ENCODE measurements around the gene RRAS2. TPM values are rescaled to one million over a fixed set of nuclear protein-coding genes. Genes with fewer than 3 reads are reported as not detected.

The RRAS2 gene
- total and polyA plus RNA-seq, 2 of the 4 experiments (the other 2 are of a cell fraction): 85.5 to 106 TPM

- TF ChIP-seq CEBPB (IDR thresholded peaks at IDR 0.05; ENCODE audit: low read depth, low read length) (no peak), RAD21 (IDR thresholded peaks at IDR 0.05; ENCODE audit: low read length) (no peak), RCOR1 (IDR thresholded peaks at IDR 0.05; ENCODE audit: insufficient replicate concordance, low read length) (no peak), CHD1 (IDR thresholded peaks at IDR 0.05; ENCODE audit: low read depth, low read length) (no peak), ELK1 (IDR thresholded peaks at IDR 0.05; ENCODE audit: borderline replicate concordance, low read depth, low read length) (no peak), MAZ (IDR thresholded peaks at IDR 0.05; ENCODE audit: borderline replicate concordance, low read depth, low read length) (no peak), FOS (IDR thresholded peaks at IDR 0.05; ENCODE audit: low read depth, low read length) (no peak), RFX5 (IDR thresholded peaks at IDR 0.05; ENCODE audit: low read depth, low read length) (no peak), CTCF (conservative IDR thresholded peaks at IDR 0.05; ENCODE audit: low read depth, low read length) (no peak), MXI1 (IDR thresholded peaks at IDR 0.05; ENCODE audit: borderline replicate concordance, low read depth, low read length) (no peak), NFE2L2 (IDR thresholded peaks at IDR 0.05; ENCODE audit: low read depth, low read length) (no peak), SMC3 (IDR thresholded peaks at IDR 0.05; ENCODE audit: low read depth, low read length) (no peak), MAFK (IDR thresholded peaks at IDR 0.05; ENCODE audit: low read depth, low read length) (no peak), BHLHE40 (IDR thresholded peaks at IDR 0.05; ENCODE audit: low read depth, low read length) (no peak), USF2 (IDR thresholded peaks at IDR 0.05; ENCODE audit: low read depth, low read length) (no peak), POLR2A (IDR thresholded peaks at IDR 0.05; ENCODE audit: low read depth, low read length) (no peak)
- H3K23ac ChIP-seq (ENCODE audit: low read depth, low read length): no peak overlapping the region
- ATAC-seq (ENCODE audit: low read depth): no peak
- POLR2A ChIA-PET (ENCODE audit: unreplicated experiment): no interaction called here
- no peak overlapping the region for H4K5ac ChIP-seq (ENCODE audit: low read depth, low read length)
- no peaks in the 10 kb centered on the region for H3K9me1 ChIP-seq (ENCODE audit: insufficient read depth, low read length)
- no peaks in the 10 kb centered on the region for H3K36me3 ChIP-seq (ENCODE audit: control insufficient read depth, insufficient read depth, low read length)
- no peak overlapping the region for H3K4me2 ChIP-seq (ENCODE audit: low read depth, low read length)
- peaks cover 24% of the 10 kb centered on the region for H3K27me3 ChIP-seq (ENCODE audit: control insufficient read depth, insufficient read depth, low read length)
- no peak overlapping the region for H3K18ac ChIP-seq (ENCODE audit: low read depth, low read length)
- no peak overlapping the region for H2BK5ac ChIP-seq (ENCODE audit: low read depth, low read length, poor library complexity, severe bottlenecking)
- WGBS, 2 experiments (ENCODE audit: extremely low coverage in 2 of 2, insufficient read length in 1 of 2): 55% methylated on average over 3 of the region's 6 CpGs; no CpG with 5 or more reads in 1 of the 2 experiments
- H3K4me1 ChIP-seq (ENCODE audit: control insufficient read depth, insufficient read depth, low read length): no peaks in the 10 kb centered on the region
- no peak overlapping the region for H3K4me3 ChIP-seq (ENCODE audit: insufficient read depth, low read depth, low read length)
- H3K4ac ChIP-seq (ENCODE audit: low read depth, low read length): no peak overlapping the region
- H4K20me1 ChIP-seq (ENCODE audit: insufficient read depth, low read length): no peaks in the 10 kb centered on the region
- no peak overlapping the region for H4K91ac ChIP-seq (ENCODE audit: insufficient read depth, low read depth, low read length)
- no peak overlapping the region for H4K8ac ChIP-seq (ENCODE audit: low read depth in 2 of 2, low read length in 2 of 2)
- dilution Hi-C loops (cut with HindIII; ENCODE audit: low sequenced_read_pairs, unreplicated experiment): no loop called here
- no peak for DNase-seq
- no TSS peak for BruUV-seq (replicated peaks)
- no peak overlapping the region for H3K56ac ChIP-seq (ENCODE audit: extremely low read depth, insufficient read depth, low read length)
- H3K9ac ChIP-seq (ENCODE audit: low read depth, low read length): no peak overlapping the region
- H2BK20ac ChIP-seq (ENCODE audit: low read depth, low read length): no peak overlapping the region
- no peak overlapping the region for H2AK5ac ChIP-seq (ENCODE audit: low read depth, low read length)
- H3K79me1 ChIP-seq (ENCODE audit: low read depth in 1 of 2, low read length in 2 of 2): no peaks in the 10 kb centered on the region
- no peak overlapping the region for H2AFZ ChIP-seq (replicated peaks; ENCODE audit: low read length, poor library complexity)
- CTCF ChIA-PET: no interaction called here
- H3K27ac ChIP-seq (ENCODE audit: insufficient read depth, low read length): no peak overlapping the region
- H2BK120ac ChIP-seq (ENCODE audit: low read depth, low read length): no peak overlapping the region
- intact Hi-C loops (cut with micrococcal nuclease): no loop called here
- in situ Hi-C loops (cut with MboI; ENCODE audit: low sequenced_read_pairs): no loop called here
- no peaks in the 10 kb centered on the region; the same call in 1 of the 2 replicates for H3K9me3 ChIP-seq (ENCODE audit: control insufficient read depth, insufficient read depth, low read length)
- no peak overlapping the region for H2AK9ac ChIP-seq (replicated peaks; ENCODE audit: low read depth, low read length, poor library complexity)
- no peak overlapping the region for H3K14ac ChIP-seq (replicated peaks; ENCODE audit: low read depth, low read length)
- H2BK15ac ChIP-seq (ENCODE audit: low read depth, low read length): no peak overlapping the region
Observed at GRCh38 chr11:14230407-14230806, 128.6 kb downstream of the RRAS2 start.
